PC-3 (cell line): ENCODE data around the gene ULK4. TPM values are rescaled to one million over a fixed set of nuclear protein-coding genes. Genes with fewer than 3 reads are reported as not detected.
"Not testable (repeated sequence)": the region's sequence is repeated elsewhere in the genome, so short reads cannot be mapped to it uniquely, and the experiment has no call there.

ENCODE experiments used
- ATAC-seq: fragments of 200-7000 bp; cut with Tn5 transposase; 2 replicates; pipeline ENCODE4 v1.9.1; 2020; ENCODE audit warnings: mild to moderate bottlenecking, moderate library complexity
- BruUV-seq: library from RNA; stranded (reverse); fragments of 400-500 nt; replicated peaks from 2 replicates; lab custom pipeline; 2021; lab: Mats Ljungman, UMichigan
- CTCF ChIA-PET: fragments of 300-600 bp; sonication (Branson Sonifier 250); formaldehyde crosslinking; loops from one replicate; lab custom pipeline; 2022; ENCODE audit warnings: antibody characterized with exemption; lab: Charles Lee
- POLR2A ChIA-PET: fragments of 300-600 bp; sonication (Branson Sonifier 250); formaldehyde crosslinking; loops from one replicate; lab custom pipeline; 2022; ENCODE audit warnings: antibody characterized with exemption; ENCODE audit not compliant: unreplicated experiment; lab: Charles Lee
- DNase-seq: peaks from one replicate; pipeline ENCODE4 v3.0.0-alpha.2; 2015
- H2AFZ ChIP-seq: fragments of 300-600 bp; sonication (generic); 2 replicates; pipeline ENCODE4 v1.6.0; 2016; ENCODE audit warnings: antibody characterized with exemption, low read length
- H3F3A ChIP-seq: fragments of 300-600 bp; sonication (generic); one replicate; pipeline ENCODE4 v1.6.0; 2017; ENCODE audit warnings: antibody characterized with exemption, low read length, control low read depth, mild to moderate bottlenecking; ENCODE audit not compliant: unreplicated experiment
- H3K27ac ChIP-seq: fragments of 300-600 bp; sonication (generic); 2 replicates; pipeline ENCODE4 v1.5.1; 2016; ENCODE audit warnings: mild to moderate bottlenecking, low read length
- H3K27me3 ChIP-seq: fragments of 300-600 bp; sonication (generic); 2 replicates; pipeline ENCODE4 v1.6.1; 2016; ENCODE audit warnings: low read length, mixed read lengths
- H3K36me3 ChIP-seq: fragments of 300-600 bp; sonication (generic); 2 replicates; pipeline ENCODE4 v1.6.1; 2016; ENCODE audit warnings: low read depth, mixed run types, low read length, mixed read lengths
- H3K4me1 ChIP-seq: fragments of 300-600 bp; sonication (generic); 2 replicates; pipeline ENCODE4 v1.5.1; 2016; ENCODE audit warnings: low read length; ENCODE audit not compliant: insufficient read depth
- H3K4me2 ChIP-seq: fragments of 300-600 bp; sonication (generic); 2 replicates; pipeline ENCODE4 v1.6.0; 2016; ENCODE audit warnings: low read length
- H3K4me3 ChIP-seq: fragments of 300-600 bp; sonication (generic); 2 replicates; pipeline ENCODE4 v1.5.1; 2016; ENCODE audit warnings: mild to moderate bottlenecking, low read length, mixed read lengths
- H3K79me2 ChIP-seq: fragments of 300-600 bp; sonication (generic); 2 replicates; pipeline ENCODE4 v1.6.1; 2017; ENCODE audit warnings: low read length, mixed read lengths
- H3K9ac ChIP-seq: fragments of 300-600 bp; sonication (generic); 2 replicates; pipeline ENCODE4 v1.6.0; 2016; ENCODE audit warnings: mild to moderate bottlenecking, low read length
- H3K9me2 ChIP-seq: fragments of 300-600 bp; sonication (generic); replicated peaks from 2 replicates; pipeline ENCODE4 v1.6.1; 2016; ENCODE audit warnings: mixed run types, low read length, mixed read lengths
- H3K9me3 ChIP-seq: fragments of 300-600 bp; sonication (generic); 2 replicates; pipeline ENCODE4 v1.6.1; 2016; ENCODE audit warnings: low read length, mixed read lengths
- H4K20me1 ChIP-seq: fragments of 300-600 bp; sonication (generic); 2 replicates; pipeline ENCODE4 v1.6.1; 2016; ENCODE audit warnings: low read length, mixed read lengths
- CTCF ChIP-seq: fragments of 300-600 bp; sonication (generic); conservative IDR thresholded peaks from 2 replicates; pipeline ENCODE4 v1.5.1; 2017; ENCODE audit warnings: antibody characterized with exemption, low read depth, mild to moderate bottlenecking, low read length
- EZH2 ChIP-seq: fragments of 300-600 bp; sonication (generic); IDR thresholded peaks from one replicate; pipeline ENCODE4 v1.6.1; 2017; ENCODE audit warnings: antibody characterized with exemption, mild to moderate bottlenecking, low read length; ENCODE audit not compliant: unreplicated experiment
- EZH2phosphoT487 ChIP-seq: fragments of 300-600 bp; sonication (generic); IDR thresholded peaks from 2 replicates; pipeline ENCODE4 v1.6.1; 2018; ENCODE audit warnings: mild to moderate bottlenecking, antibody characterized with exemption, low read length, borderline replicate concordance
- intact Hi-C: fragments of 100-400 bp; cut with micrococcal nuclease; formaldehyde crosslinking; loops from 2 replicates; pipeline ENCODE4 v1.9.0; 2023
- total RNA-seq: library from RNA; depleted of rRNA; stranded (reverse); fragments of >200 nt; gene quantifications from 2 replicates; pipeline ENCODE4 v1.2.3, GENCODE V29; 2014

The ULK4 gene
- total RNA-seq, 1 experiment from 2014 or later: 4.8 TPM

GRCh38 chr3:41286305-41286704, 675.6 kb downstream of the ULK4 start:
- ATAC-seq (no peak), DNase-seq (no peak)
- no peak overlapping the region for H3K27ac ChIP-seq
- H4K20me1 ChIP-seq: no peaks in the 10 kb centered on the region
- no peaks in the 10 kb centered on the region for H3K9me3 ChIP-seq
- no peaks in the 10 kb centered on the region for H3F3A ChIP-seq
- no peak overlapping the region for H2AFZ ChIP-seq
- H3K27me3 ChIP-seq: no peaks in the 10 kb centered on the region
- no peaks in the 10 kb centered on the region for H3K36me3 ChIP-seq
- no peaks in the 10 kb centered on the region for H3K79me2 ChIP-seq
- POLR2A ChIA-PET: no interaction called here
- CTCF ChIA-PET: no interaction called here
- no peaks in the 10 kb centered on the region for H3K9me2 ChIP-seq
- no peaks in the 10 kb centered on the region for H3K4me1 ChIP-seq
- H3K4me3 ChIP-seq: no peak overlapping the region
- no peak overlapping the region for H3K9ac ChIP-seq
- BruUV-seq: no TSS peak
- intact Hi-C loops: no loop called here
- no peak for TF ChIP-seq EZH2phosphoT487
- TF ChIP-seq EZH2: no peak
- TF ChIP-seq CTCF: no peak
- H3K4me2 ChIP-seq: no peak overlapping the region

GRCh38 chr3:41284934-41285333, 677.0 kb downstream of the ULK4 start:
- H3K79me2 ChIP-seq, H3K4me3 ChIP-seq, H3K4me2 ChIP-seq, H3K9me3 ChIP-seq, H3K9ac ChIP-seq, H4K20me1 ChIP-seq, ATAC-seq, H2AFZ ChIP-seq, H3K36me3 ChIP-seq, H3F3A ChIP-seq, POLR2A ChIA-PET, intact Hi-C loops, CTCF ChIA-PET, H3K27me3 ChIP-seq, DNase-seq, H3K4me1 ChIP-seq, H3K9me2 ChIP-seq, BruUV-seq, H3K27ac ChIP-seq: not testable (repeated sequence)

GRCh38 chr3:41277790-41278465, 684.0 kb downstream of the ULK4 start:
- Histone ChIP-seq H3K4me2 (no peak overlapping the region), H3K9me2 (no peaks in the 10 kb centered on the region), H3K9ac (no peak overlapping the region), H3K9me3 (no peaks in the 10 kb centered on the region), H3F3A (no peaks in the 10 kb centered on the region), H3K27ac (no peak overlapping the region), H3K36me3 (no peaks in the 10 kb centered on the region), H2AFZ (no peak overlapping the region), H3K4me1 (peaks cover 25% of the 10 kb centered on the region), H3K79me2 (no peaks in the 10 kb centered on the region), H3K27me3 (no peaks in the 10 kb centered on the region), H3K4me3 (no peak overlapping the region), H4K20me1 (no peaks in the 10 kb centered on the region)
- DNase-seq: no peak
- ChIA-PET POLR2A (interaction anchor here (0.7 kb wide), 1 partner anchor 20 kb away, joined by 3 read pairs; no protein-coding TSS in a partner anchor), CTCF (no interaction called here)
- BruUV-seq: no TSS peak
- ATAC-seq: no peak
- intact Hi-C loops: no loop called here
- TF ChIP-seq CTCF (no peak), EZH2 (no peak), EZH2phosphoT487 (no peak)
